OCI-LY3 (cell line): ENCODE results near the gene PDIK1L.

ENCODE experiments used
- EZH2phosphoT487 ChIP-seq: fragments of 200-600 bp; shearing (Covaris generic); IDR thresholded peaks from 2 replicates; pipeline ENCODE4 v1.6.1; 2018; ENCODE audit warnings: antibody characterized with exemption, mixed run types, low read depth
- TF ChIP-seq, protein P1 (sequence below): fragments of 200-600, 300-600 bp; sonication (generic); IDR thresholded peaks from 2 replicates; pipeline ENCODE4 v1.5.1; 2014; ENCODE audit warnings: antibody characterized with exemption, low read length, low read depth

DNA sequence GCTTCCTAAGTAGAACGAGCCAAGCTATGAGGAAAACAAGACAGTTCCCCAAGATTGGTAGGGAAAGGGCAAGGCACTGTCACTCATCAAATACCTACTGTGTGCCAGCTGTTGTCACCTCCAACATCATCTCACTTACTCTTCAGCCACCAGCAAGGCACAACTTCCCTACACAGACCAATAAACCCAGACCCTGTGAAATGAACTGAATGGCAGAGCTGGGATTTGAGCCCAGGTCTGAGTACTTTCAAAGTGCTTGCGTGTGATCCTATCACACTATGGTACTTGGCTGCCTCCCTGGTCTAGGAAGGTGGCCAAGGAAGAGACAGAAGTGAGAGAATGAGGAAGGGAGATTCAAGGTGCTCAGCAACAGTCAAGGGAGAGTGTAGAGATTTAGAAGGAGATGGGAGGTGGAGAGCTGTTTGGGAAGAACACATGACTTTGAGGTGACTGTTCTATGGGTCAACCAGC lies 27.5 kb upstream of the PDIK1L start:
- TF ChIP-seq, protein P1, sequence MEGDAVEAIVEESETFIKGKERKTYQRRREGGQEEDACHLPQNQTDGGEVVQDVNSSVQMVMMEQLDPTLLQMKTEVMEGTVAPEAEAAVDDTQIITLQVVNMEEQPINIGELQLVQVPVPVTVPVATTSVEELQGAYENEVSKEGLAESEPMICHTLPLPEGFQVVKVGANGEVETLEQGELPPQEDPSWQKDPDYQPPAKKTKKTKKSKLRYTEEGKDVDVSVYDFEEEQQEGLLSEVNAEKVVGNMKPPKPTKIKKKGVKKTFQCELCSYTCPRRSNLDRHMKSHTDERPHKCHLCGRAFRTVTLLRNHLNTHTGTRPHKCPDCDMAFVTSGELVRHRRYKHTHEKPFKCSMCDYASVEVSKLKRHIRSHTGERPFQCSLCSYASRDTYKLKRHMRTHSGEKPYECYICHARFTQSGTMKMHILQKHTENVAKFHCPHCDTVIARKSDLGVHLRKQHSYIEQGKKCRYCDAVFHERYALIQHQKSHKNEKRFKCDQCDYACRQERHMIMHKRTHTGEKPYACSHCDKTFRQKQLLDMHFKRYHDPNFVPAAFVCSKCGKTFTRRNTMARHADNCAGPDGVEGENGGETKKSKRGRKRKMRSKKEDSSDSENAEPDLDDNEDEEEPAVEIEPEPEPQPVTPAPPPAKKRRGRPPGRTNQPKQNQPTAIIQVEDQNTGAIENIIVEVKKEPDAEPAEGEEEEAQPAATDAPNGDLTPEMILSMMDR = no peak
- TF ChIP-seq EZH2phosphoT487 = no peak
